Osteoblast (primary cell): ENCODE data around the gene CALN1. TPM values are rescaled to one million over a fixed set of nuclear protein-coding genes. Genes with fewer than 3 reads are reported as not detected.

Source experiments
- DNase-seq: peaks from one replicate; pipeline ENCODE4 v3.0.0; 2011; ENCODE audit warnings: low spot score, mixed read lengths; ENCODE audit not compliant: insufficient read length; ENCODE audit errors: missing footprints
- H2AFZ ChIP-seq: 2 replicates; pipeline ENCODE4 v1.6.0; 2011; ENCODE audit warnings: mild to moderate bottlenecking, low read length
- H3K27ac ChIP-seq: 2 replicates; pipeline ENCODE4 v1.5.1; 2011; ENCODE audit warnings: mild to moderate bottlenecking, low read depth, low read length, moderate library complexity
- H3K27me3 ChIP-seq: 2 replicates; pipeline ENCODE4 v1.6.0; 2012; ENCODE audit warnings: mild to moderate bottlenecking, control low read depth, inconsistent platforms, low read length, moderate library complexity; ENCODE audit not compliant: insufficient read depth
- H3K36me3 ChIP-seq: 2 replicates; pipeline ENCODE4 v1.5.1; 2011; ENCODE audit warnings: mild to moderate bottlenecking, low read length, control low read depth, moderate library complexity; ENCODE audit not compliant: insufficient read depth
- H3K4me1 ChIP-seq: 2 replicates; pipeline ENCODE4 v1.5.1; 2011; ENCODE audit warnings: mild to moderate bottlenecking, low read length, control low read depth, moderate library complexity; ENCODE audit not compliant: insufficient read depth
- H3K4me2 ChIP-seq: 2 replicates; pipeline ENCODE4 v1.6.0; 2011; ENCODE audit warnings: mild to moderate bottlenecking, low read length; ENCODE audit not compliant: insufficient read depth
- H3K4me3 ChIP-seq: fragments of 200-600 bp; sonication (generic); 3 replicates; pipeline ENCODE4 v1.5.1; 2012; ENCODE audit warnings: mild to moderate bottlenecking, low read length, inconsistent platforms; ENCODE audit not compliant: insufficient read depth
- H3K79me2 ChIP-seq: 2 replicates; pipeline ENCODE4 v1.6.0; 2012; ENCODE audit warnings: mild to moderate bottlenecking, low read length, control low read depth, inconsistent platforms; ENCODE audit not compliant: insufficient read depth
- H3K9me3 ChIP-seq: 2 replicates; pipeline ENCODE4 v1.5.1; 2011; ENCODE audit warnings: low read depth, low read length, control low read depth
- H4K20me1 ChIP-seq: 2 replicates; pipeline ENCODE4 v1.6.0; 2012; ENCODE audit warnings: mild to moderate bottlenecking, low read length, control low read depth; ENCODE audit not compliant: insufficient read depth
- total RNA-seq: library from RNA; depleted of rRNA; stranded (reverse); fragments of >200 nt; gene quantifications from 2 replicates; pipeline ENCODE4 v1.2.3, GENCODE V29; 2012
- TF ChIP-seq, protein P1 (sequence below): IDR thresholded peaks from 2 replicates; pipeline ENCODE4 v1.5.1; 2011; ENCODE audit warnings: mild to moderate bottlenecking, low read depth, low read length, moderate library complexity; ENCODE audit errors: extremely low read depth

CALN1 gene
- total RNA-seq, 1 donor, result not detected

DNA sequence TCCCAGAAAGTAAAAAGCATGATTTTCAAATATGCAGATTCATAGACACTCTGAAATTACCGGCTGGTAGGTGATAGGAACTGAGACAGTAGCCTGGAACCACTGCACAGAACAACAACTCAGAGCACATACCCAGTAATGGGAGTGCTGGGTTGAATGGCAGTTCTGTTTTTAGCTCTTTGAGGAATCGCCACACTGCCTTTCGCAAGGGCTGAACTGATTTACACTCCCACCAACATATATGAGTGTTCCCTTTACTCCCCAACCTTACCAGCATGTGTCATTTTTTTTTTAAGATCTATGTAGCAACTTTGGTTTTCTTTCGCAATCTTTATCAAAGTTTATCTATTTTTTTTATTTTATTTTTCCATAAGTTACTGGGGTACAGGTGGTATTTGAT, 358.8 kb downstream of the CALN1 start:
- no peaks in the 10 kb centered on the region for H4K20me1 ChIP-seq
- H3K4me2 ChIP-seq, result no peak overlapping the region
- H3K36me3 ChIP-seq, result no peaks in the 10 kb centered on the region
- H3K4me1 ChIP-seq, result no peaks in the 10 kb centered on the region
- no peak for DNase-seq
- no peaks in the 10 kb centered on the region for H3K79me2 ChIP-seq
- TF ChIP-seq, protein P1, sequence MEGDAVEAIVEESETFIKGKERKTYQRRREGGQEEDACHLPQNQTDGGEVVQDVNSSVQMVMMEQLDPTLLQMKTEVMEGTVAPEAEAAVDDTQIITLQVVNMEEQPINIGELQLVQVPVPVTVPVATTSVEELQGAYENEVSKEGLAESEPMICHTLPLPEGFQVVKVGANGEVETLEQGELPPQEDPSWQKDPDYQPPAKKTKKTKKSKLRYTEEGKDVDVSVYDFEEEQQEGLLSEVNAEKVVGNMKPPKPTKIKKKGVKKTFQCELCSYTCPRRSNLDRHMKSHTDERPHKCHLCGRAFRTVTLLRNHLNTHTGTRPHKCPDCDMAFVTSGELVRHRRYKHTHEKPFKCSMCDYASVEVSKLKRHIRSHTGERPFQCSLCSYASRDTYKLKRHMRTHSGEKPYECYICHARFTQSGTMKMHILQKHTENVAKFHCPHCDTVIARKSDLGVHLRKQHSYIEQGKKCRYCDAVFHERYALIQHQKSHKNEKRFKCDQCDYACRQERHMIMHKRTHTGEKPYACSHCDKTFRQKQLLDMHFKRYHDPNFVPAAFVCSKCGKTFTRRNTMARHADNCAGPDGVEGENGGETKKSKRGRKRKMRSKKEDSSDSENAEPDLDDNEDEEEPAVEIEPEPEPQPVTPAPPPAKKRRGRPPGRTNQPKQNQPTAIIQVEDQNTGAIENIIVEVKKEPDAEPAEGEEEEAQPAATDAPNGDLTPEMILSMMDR, result no peak
- H2AFZ ChIP-seq, result no peak overlapping the region
- H3K27ac ChIP-seq, result no peak overlapping the region
- no peak overlapping the region for H3K4me3 ChIP-seq
- H3K27me3 ChIP-seq, result no peaks in the 10 kb centered on the region
- no peaks in the 10 kb centered on the region for H3K9me3 ChIP-seq

DNA sequence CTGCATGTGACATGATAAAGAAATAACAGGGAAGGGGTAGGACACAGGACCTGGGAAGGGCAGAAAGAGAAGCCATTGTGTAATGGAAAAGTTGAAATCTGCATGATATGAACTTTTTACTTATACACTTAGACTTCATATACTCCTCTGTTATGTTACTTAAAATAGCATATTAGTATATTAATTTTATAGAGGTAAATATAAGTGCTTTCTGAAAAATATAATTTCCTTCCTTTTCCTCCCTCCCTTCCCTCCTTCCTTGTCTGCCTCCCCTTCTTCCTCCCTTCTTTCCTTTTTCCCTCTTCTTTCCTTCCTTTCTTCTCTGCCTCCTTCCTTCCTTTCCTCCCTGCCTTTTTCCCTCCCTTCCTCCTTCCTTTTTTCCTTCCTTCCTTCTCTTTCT, 363.7 kb downstream of the CALN1 start:
- Histone ChIP-seq H3K27me3 (no peaks in the 10 kb centered on the region), H3K27ac (no peak overlapping the region), H3K4me3 (no peak overlapping the region), H3K4me2 (no peak overlapping the region), H3K36me3 (no peaks in the 10 kb centered on the region), H3K9me3 (no peaks in the 10 kb centered on the region), H2AFZ (no peak overlapping the region), H3K79me2 (no peaks in the 10 kb centered on the region), H4K20me1 (no peaks in the 10 kb centered on the region), H3K4me1 (no peaks in the 10 kb centered on the region)
- TF ChIP-seq, protein P1, result no peak
- no peak for DNase-seq

- Histone ChIP-seq H3K27me3 (no peaks in the 10 kb centered on the region), H3K9me3 (no peaks in the 10 kb centered on the region), H4K20me1 (no peaks in the 10 kb centered on the region), H3K4me2 (no peak overlapping the region), H3K27ac (no peak overlapping the region), H3K36me3 (no peaks in the 10 kb centered on the region), H2AFZ (no peak overlapping the region), H3K4me1 (no peaks in the 10 kb centered on the region), H3K4me3 (no peak overlapping the region), H3K79me2 (no peaks in the 10 kb centered on the region)
- TF ChIP-seq, protein P1, result no peak
- DNase-seq, result no peak
These were observed 369.3 kb downstream of the CALN1 start for GRCh38 chr7:72042855-72043254.

GRCh38 chr7:72040641-72041040, 371.5 kb downstream of the CALN1 start:
- Histone ChIP-seq H4K20me1 (no peaks in the 10 kb centered on the region), H3K27ac (no peak overlapping the region), H3K36me3 (no peaks in the 10 kb centered on the region), H3K9me3 (no peaks in the 10 kb centered on the region), H3K27me3 (no peaks in the 10 kb centered on the region), H3K4me3 (no peak overlapping the region), H3K4me2 (no peak overlapping the region), H2AFZ (no peak overlapping the region), H3K4me1 (no peaks in the 10 kb centered on the region), H3K79me2 (no peaks in the 10 kb centered on the region)
- TF ChIP-seq, protein P1, result no peak
- DNase-seq, result no peak
